NCI-H2171 (cell line): Measurements from ENCODE around the gene NCKAP5.
A peak's percentile ranks its signal among the peaks of the same experiment; 100 is the strongest.

ENCODE experiments used
- DNase-seq: peaks from one replicate; lab custom pipeline; 2025; lab: John Stamatoyannopoulos, UW

Gene NCKAP5

GRCh38 chr2:133574186-133574585 is 5.9 kb upstream of the NCKAP5 start:
- no peak for DNase-seq

DNA sequence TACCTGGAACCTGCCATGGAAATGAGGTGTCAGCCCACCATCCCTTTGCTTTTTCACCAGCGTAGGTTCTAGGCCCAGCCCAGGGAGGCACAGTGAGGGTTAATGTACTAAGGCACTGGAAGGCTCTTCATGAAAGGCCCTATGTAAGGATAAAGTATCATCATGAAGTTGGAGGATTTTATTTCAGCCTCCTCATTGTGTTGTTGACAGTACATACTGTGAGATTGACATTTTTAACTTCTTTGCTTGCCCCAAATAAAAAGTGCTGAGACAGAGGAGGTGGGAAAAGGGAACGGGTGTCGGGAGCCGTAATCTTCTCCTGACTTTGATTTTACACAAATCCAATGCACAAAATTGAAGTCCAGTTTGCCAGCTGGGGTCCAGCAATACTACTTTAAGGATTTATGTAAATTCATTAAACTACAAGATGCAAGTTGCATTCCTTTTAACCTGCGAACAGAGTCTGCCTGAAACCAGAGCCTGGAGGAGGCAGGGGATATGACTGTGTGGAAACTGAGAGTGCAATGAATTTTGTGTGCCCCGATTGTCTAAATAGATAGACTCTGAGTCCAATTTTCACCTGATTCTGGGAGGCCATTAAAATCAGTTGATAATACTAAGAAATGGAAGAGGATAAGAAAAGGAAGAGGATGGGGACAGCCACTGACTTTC is 5.4 kb upstream of the NCKAP5 start:
- no peak for DNase-seq

DNA sequence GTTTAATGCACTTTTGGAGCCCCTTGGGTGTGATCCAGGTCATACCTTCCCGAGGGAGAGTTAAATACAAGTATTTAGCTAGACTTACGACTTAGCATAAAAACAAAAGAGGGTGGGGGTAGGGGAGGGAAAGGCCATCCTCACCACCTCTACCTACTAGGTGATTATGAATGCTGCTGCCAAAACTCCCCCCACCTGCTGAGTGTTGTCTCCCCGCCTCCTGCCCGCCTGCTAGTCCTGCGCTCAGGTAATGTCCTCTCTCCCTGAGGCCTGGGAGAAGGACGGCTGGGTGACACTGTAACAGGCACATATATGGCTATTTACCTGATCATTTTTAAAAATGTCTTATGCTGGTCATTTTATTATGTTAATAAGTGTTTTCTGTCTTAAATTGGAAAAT is 3.0 kb upstream of the NCKAP5 start:
- no peak for DNase-seq

DNA sequence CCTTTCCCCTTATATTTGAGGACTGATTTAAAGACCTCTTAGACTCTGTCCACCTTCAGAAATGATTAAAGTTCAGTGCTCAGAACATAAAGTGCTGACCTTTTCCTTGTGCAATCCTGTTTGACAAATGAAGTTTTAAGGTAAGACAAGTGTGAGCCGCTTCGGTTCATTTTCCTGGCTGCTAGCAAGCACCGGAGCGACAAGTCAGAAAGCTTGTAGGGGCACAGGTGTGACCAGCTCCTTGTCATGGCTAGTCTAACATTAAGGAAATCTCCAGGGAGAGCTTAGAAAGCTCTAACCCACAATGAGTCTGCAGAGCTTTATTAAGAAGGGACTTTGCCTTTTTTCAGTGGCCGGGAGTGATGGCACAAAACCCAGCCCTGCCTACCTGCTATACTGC is 2.3 kb upstream of the NCKAP5 start:
- no peak for DNase-seq

- no peak for DNase-seq
Measured at GRCh38 chr2:133569286-133569830, 1.1 kb upstream of the NCKAP5 start.

DNA sequence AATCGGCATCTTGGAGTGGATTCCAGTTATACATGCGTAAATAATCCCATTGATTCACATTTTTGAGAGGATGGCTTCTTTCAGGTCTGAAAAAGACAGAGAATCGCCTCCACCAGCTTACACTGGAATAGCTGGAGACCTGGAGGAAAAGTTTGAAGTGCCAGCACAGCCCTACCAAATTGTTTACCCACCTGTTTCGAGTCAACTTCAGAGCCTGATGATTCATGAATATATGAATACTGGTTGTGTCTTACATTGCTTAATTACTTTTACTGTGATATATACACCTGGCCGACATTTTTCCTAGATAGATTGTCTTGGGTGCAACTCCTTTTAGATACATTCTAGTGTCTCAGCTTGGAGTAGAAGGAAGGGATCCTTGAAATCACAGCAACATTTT is 335 bp upstream of the NCKAP5 start:
- no peak for DNase-seq

DNA sequence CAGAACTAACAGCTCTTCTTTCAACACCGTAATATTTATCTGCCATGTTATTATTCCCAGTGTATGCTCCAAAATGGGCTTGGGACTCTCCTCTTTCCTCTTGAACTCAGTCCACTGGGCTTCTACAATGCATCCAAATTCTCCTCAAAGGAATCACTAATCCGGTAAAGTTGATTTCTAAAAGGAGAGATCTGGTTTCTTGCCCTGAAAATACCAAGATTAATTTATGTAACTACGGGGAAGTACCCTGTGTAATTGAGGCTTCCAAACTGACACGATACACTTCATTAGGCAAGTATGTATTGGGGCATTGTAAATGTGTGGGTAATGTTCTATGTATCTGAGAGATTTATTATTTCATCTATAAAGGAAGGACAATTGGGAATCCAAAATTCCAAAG is 5.7 kb downstream of the NCKAP5 start:
- no peak for DNase-seq

GRCh38 chr2:133561045-133561852 is 7.0 kb downstream of the NCKAP5 start:
- DNase-seq: peak; percentile 2

DNA sequence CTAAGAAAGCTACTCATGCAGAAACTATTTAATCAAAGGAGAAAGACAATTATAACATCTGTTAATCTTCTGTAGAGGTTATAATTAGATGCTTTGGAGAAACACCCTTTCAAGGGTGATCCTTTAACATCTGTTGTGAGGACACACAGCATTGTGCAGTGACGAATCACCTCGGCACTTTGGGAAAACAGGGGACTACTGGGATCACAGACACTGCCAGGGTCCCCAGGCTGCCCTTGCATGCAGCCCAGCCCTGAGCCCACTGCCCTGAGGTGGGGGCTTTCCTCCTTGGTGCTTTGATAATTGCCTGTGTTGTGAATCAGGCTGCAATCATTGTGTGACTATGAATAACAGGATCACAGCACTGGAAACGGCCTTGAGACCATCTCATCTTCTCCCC is 10.6 kb downstream of the NCKAP5 start:
- DNase-seq: no peak

GRCh38 chr2:133553838-133554408 is 14.3 kb downstream of the NCKAP5 start:
- no peak for DNase-seq

- DNase-seq: no peak
Measured at GRCh38 chr2:133553251-133553650, 15.0 kb downstream of the NCKAP5 start.

DNA sequence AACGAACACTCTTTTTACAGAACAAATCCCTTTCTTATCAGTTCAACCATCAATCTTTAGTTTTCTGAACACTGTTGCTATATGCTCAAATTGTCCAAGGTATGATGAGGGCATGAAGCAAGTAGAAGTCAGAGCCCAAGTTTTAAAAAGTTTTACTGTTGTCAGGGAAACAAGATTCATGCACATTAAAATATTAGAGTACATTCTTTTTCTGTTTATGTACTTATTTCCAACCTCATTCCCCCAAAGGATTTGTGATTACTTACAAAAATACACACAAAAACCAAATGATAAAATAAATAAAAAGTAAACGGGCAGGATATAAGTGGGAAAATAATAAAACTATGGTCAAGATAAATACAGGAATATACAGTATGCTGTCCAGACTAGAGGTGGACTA is 15.4 kb downstream of the NCKAP5 start:
- DNase-seq: no peak

DNA sequence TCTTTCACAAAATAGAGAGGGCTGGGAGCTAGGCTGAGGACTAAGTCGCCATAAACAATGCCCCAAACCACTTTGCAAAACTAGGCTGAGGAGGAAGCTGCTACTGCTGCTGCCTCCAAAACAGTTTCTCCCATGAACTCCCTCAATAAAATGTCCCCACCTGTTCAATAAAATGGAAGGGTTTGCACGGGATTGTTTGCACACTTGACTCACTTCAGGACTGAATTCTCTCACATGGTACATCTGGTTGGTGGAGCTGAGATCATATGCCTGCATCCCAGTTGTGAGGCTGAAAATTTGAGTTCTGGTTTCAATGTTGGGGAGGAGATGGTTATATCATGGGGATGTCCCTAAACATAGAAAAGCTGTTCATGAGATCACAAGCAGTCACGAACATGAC is 26.5 kb downstream of the NCKAP5 start:
- no peak for DNase-seq

DNA sequence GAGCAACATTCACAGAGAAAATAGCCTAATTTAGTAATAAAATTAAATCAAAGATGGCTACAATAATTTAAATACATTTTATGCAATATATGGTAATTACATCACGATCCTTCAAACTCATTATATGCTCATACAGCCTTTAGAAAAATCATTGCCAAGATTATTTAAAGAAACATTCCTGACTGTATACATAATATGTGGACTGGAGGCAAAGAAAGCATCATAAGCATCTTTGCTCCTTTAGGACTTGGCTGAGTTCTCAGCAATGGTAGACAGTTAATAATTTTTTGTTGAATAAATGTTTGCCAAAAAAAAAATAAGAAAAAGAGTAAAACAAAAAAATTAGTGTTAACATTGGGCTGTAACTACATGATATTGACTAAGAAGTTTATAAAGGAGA is 26.9 kb downstream of the NCKAP5 start:
- DNase-seq: no peak

GRCh38 chr2:133532919-133533318 is 35.3 kb downstream of the NCKAP5 start:
- DNase-seq: no peak

GRCh38 chr2:133531382-133531781 is 36.9 kb downstream of the NCKAP5 start:
- no peak for DNase-seq

GRCh38 chr2:133530645-133531044 is 37.6 kb downstream of the NCKAP5 start:
- no peak for DNase-seq

GRCh38 chr2:133526530-133527300 is 41.5 kb downstream of the NCKAP5 start:
- no peak for DNase-seq

GRCh38 chr2:133525613-133526529 is 42.4 kb downstream of the NCKAP5 start:
- DNase-seq: no peak

DNA sequence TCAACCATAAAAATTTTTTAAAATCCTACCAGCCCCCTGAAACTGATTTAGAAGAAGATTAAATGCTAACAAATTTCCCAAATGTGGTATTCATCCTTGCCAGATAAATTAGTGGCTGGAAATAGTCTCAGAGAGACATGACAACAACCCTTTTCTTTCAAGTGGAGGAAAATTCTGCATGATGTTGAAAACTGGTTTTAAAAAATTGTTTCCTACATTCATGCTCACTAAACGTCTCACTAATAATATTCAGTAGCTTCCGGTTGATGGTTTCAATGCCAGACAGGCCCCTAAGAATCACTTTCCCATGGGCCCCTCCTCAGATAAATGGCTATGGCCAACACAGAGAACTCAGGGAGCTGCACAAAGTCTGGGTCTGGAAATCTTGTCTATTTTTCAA is 43.2 kb downstream of the NCKAP5 start:
- DNase-seq: no peak

DNA sequence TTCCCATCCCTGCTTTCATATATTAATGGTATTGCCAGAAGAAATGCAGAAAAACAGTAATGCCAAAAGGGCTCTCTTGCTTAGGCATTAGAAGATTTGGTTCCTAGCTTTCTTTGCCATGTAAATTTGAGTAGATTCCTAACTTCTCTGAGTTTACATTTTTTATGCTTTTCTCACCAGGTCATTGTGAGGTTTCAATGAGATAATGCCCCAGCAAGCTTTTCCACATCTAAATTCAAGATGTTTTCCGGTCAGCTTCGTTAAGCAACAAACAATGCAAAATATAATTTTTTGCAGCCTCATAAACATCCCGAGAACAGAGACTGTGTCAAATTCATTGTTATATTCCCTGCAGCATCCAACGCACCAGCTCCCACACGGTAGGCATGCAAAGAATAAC is 44.9 kb downstream of the NCKAP5 start:
- DNase-seq: no peak
